GM23338 (cell line): Measurements from ENCODE around the gene STAMBPL1. TPM values are rescaled to one million over a fixed set of nuclear protein-coding genes. Genes with fewer than 3 reads are reported as not detected.

Experiments
- ATAC-seq: fragments of 200-7000 bp; cut with Tn5 transposase; 3 replicates; pipeline ENCODE4 v1.9.1; 2020
- DNase-seq: peaks from one replicate; pipeline ENCODE4 v3.0.0-alpha.2; 2015; ENCODE audit warnings: low spot score
- H2AFZ ChIP-seq: fragments of 200-600 bp; sonication (generic); 2 replicates; pipeline ENCODE4 v1.8.0; 2016; ENCODE audit warnings: antibody characterized with exemption, mild to moderate bottlenecking, moderate library complexity
- H3F3A ChIP-seq: fragments of 200-600 bp; sonication (generic); replicated peaks from 2 replicates; pipeline ENCODE4 v1.8.0; 2017; ENCODE audit warnings: antibody characterized with exemption, mixed run types, low read depth
- H3K27ac ChIP-seq: fragments of 200-600 bp; sonication (generic); 2 replicates; pipeline ENCODE4 v1.6.1; 2016; ENCODE audit warnings: low read depth
- H3K27me3 ChIP-seq: fragments of 200-600 bp; sonication (generic); 2 replicates; pipeline ENCODE4 v1.8.0; 2016; ENCODE audit warnings: mild to moderate bottlenecking, mixed run types, moderate library complexity; ENCODE audit not compliant: insufficient read depth
- H3K36me3 ChIP-seq: fragments of 200-600 bp; sonication (generic); 2 replicates; pipeline ENCODE4 v1.8.0; 2016; ENCODE audit warnings: mild to moderate bottlenecking; ENCODE audit not compliant: insufficient read depth
- H3K4me1 ChIP-seq: fragments of 200-600 bp; sonication (generic); 2 replicates; pipeline ENCODE4 v1.8.0; 2016; ENCODE audit warnings: mild to moderate bottlenecking, moderate library complexity; ENCODE audit not compliant: insufficient read depth
- H3K4me2 ChIP-seq: fragments of 200-600 bp; sonication (generic); 2 replicates; pipeline ENCODE4 v1.7.1; 2017; ENCODE audit warnings: mixed run types
- H3K4me3 ChIP-seq: fragments of 200-600 bp; sonication (generic); 2 replicates; pipeline ENCODE4 v1.6.1; 2016; ENCODE audit warnings: mixed run types
- H3K79me2 ChIP-seq: fragments of 200-600 bp; sonication (generic); replicated peaks from 2 replicates; pipeline ENCODE4 v1.8.0; 2017; ENCODE audit warnings: mild to moderate bottlenecking; ENCODE audit not compliant: insufficient read depth
- H3K9me2 ChIP-seq: fragments of 200-600 bp; sonication (generic); 2 replicates; pipeline ENCODE4 v1.8.0; 2017; ENCODE audit not compliant: insufficient read depth
- H4K20me1 ChIP-seq: fragments of 200-600 bp; sonication (generic); replicated peaks from 2 replicates; pipeline ENCODE4 v1.8.0; 2017; ENCODE audit warnings: mild to moderate bottlenecking; ENCODE audit not compliant: insufficient read depth
- H3K27ac Mint-ChIP-seq: 2 replicates; pipeline ENCODE4 v1.8.0; 2020; ENCODE audit warnings: inconsistent platforms, mild to moderate bottlenecking, moderate library complexity, mixed read lengths
- H3K27me3 Mint-ChIP-seq: 3 replicates; pipeline ENCODE4 v1.8.0; 2022; ENCODE audit warnings: low read depth, mild to moderate bottlenecking, moderate library complexity, mixed read lengths, inconsistent platforms; ENCODE audit not compliant: insufficient read depth, poor library complexity
- H3K36me3 Mint-ChIP-seq: 3 replicates; pipeline ENCODE4 v1.8.0; 2021; ENCODE audit warnings: low read depth, mild to moderate bottlenecking, inconsistent platforms, moderate library complexity, mixed read lengths
- H3K4me1 Mint-ChIP-seq: 3 replicates; pipeline ENCODE4 v1.8.0; 2020; ENCODE audit warnings: mild to moderate bottlenecking, inconsistent platforms, mixed read lengths
- H3K4me3 Mint-ChIP-seq: 3 replicates; pipeline ENCODE4 v1.8.0; 2021; ENCODE audit warnings: moderate library complexity, mild to moderate bottlenecking, inconsistent platforms, mixed read lengths
- H3K9me3 Mint-ChIP-seq: 3 replicates; pipeline ENCODE4 v1.8.0; 2020; ENCODE audit warnings: moderate library complexity, mild to moderate bottlenecking, inconsistent platforms, mixed read lengths
- CREB1 ChIP-seq: fragments of 250-450 bp; sonication (Bioruptor Pico); IDR thresholded peaks from 2 replicates; pipeline ENCODE4 v1.5.0; 2020; ENCODE audit warnings: low read depth, mild to moderate bottlenecking, moderate library complexity
- CTCF ChIP-seq, 2 experiments: fragments of 200-600 bp in 1 of 2; sonication (generic) in 1 of 2; conservative IDR thresholded peaks; 2 replicates each; pipeline versions ENCODE4 v1.5.1 to v1.6.1; 2016 to 2017; ENCODE audit warnings: antibody characterized with exemption in 2 of 2, low read depth in 2 of 2, mild to moderate bottlenecking in 2 of 2, moderate library complexity in 1 of 2
- ETS1 ChIP-seq: IDR thresholded peaks from 2 replicates; pipeline ENCODE4 v1.6.1; 2016; ENCODE audit warnings: antibody characterized with exemption
- EZH2 ChIP-seq: fragments of 200-600 bp; sonication (generic); IDR thresholded peaks from one replicate; pipeline ENCODE4 v1.8.0; 2017; ENCODE audit warnings: antibody characterized with exemption, mild to moderate bottlenecking, low read depth; ENCODE audit not compliant: unreplicated experiment
- EZH2phosphoT487 ChIP-seq: fragments of 200-600 bp; sonication (generic); IDR thresholded peaks from one replicate; pipeline ENCODE4 v1.8.1; 2018; ENCODE audit warnings: antibody characterized with exemption; ENCODE audit not compliant: unreplicated experiment
- JUNB ChIP-seq: IDR thresholded peaks from one replicate; pipeline ENCODE4 v1.6.1; 2016; ENCODE audit warnings: antibody characterized with exemption; ENCODE audit not compliant: unreplicated experiment
- POLR2AphosphoS5 ChIP-seq: IDR thresholded peaks from 2 replicates; pipeline ENCODE4 v1.6.1; 2016; ENCODE audit warnings: antibody characterized with exemption, low read depth
- STAT1 ChIP-seq: IDR thresholded peaks from one replicate; pipeline ENCODE4 v1.6.1; 2016; ENCODE audit warnings: antibody characterized with exemption; ENCODE audit not compliant: unreplicated experiment
- ZNF114 ChIP-seq: fragments of 250-450 bp; sonication (Bioruptor Pico); IDR thresholded peaks from 2 replicates; pipeline ENCODE4 v1.5.0; 2020; ENCODE audit warnings: mild to moderate bottlenecking, moderate library complexity
- ZNF331 ChIP-seq: fragments of 250-450 bp; sonication (Bioruptor Pico); IDR thresholded peaks from 2 replicates; pipeline ENCODE4 v1.5.0; 2020; ENCODE audit warnings: low read depth, mild to moderate bottlenecking, moderate library complexity
- ZNF462 ChIP-seq: fragments of 250-450 bp; sonication (Bioruptor Pico); IDR thresholded peaks from 2 replicates; pipeline ENCODE4 v1.5.0; 2020; ENCODE audit warnings: mild to moderate bottlenecking, moderate library complexity
- polyA plus RNA-seq: library from polyadenylated mRNA; unstranded; fragments of >200 nt; fragmentation: Nextera tagmentation; extraction: Ambion mirVana; gene quantifications from 2 replicates; pipeline ENCODE4 v1.2.1, GENCODE V29; 2016
- total RNA-seq: library from RNA; depleted of rRNA; stranded (reverse); fragments of >200 nt; shearing (Covaris generic); gene quantifications from 2 replicates; pipeline ENCODE4 v1.2.3, GENCODE V29; 2014

Gene STAMBPL1
- total and polyA plus RNA-seq, 2 experiments from 2014 or later: 2.5 to 11.5 TPM

GRCh38 chr10:88958721-88959120 is 78.7 kb downstream of the STAMBPL1 start:
- no peak for TF ChIP-seq JUNB
- no peak for TF ChIP-seq EZH2
- no peak for TF ChIP-seq ZNF331
- no peak for TF ChIP-seq CREB1 (CRISPR knock-in tag)
- Histone ChIP-seq H3K79me2 (no peaks in the 10 kb centered on the region), H3K9me2 (no peaks in the 10 kb centered on the region), H3K4me1 (no peaks in the 10 kb centered on the region), H4K20me1 (no peaks in the 10 kb centered on the region), H3K27me3 (no peaks in the 10 kb centered on the region), H3F3A (no peaks in the 10 kb centered on the region), H3K36me3 (no peaks in the 10 kb centered on the region), H3K4me3 (no peak overlapping the region), H3K27ac (no peak overlapping the region), H3K4me2 (no peak overlapping the region), H2AFZ (no peak overlapping the region)
- ATAC-seq: no peak
- H3K27ac Mint-ChIP-seq: no peak overlapping the region
- H3K9me3 Mint-ChIP-seq: no peaks in the 10 kb centered on the region
- H3K4me3 Mint-ChIP-seq: no peak overlapping the region
- H3K4me1 Mint-ChIP-seq: no peaks in the 10 kb centered on the region
- H3K27me3 Mint-ChIP-seq: no peaks in the 10 kb centered on the region
- H3K36me3 Mint-ChIP-seq: no peaks in the 10 kb centered on the region
- DNase-seq: no peak

GRCh38 chr10:88960802-88961201 is 80.8 kb downstream of the STAMBPL1 start:
- ATAC-seq: no peak
- H3K27me3 ChIP-seq: no peaks in the 10 kb centered on the region
- H3K9me3 Mint-ChIP-seq: no peaks in the 10 kb centered on the region
- TF ChIP-seq EZH2: no peak
- no peak for TF ChIP-seq CTCF (conservative IDR thresholded peaks at IDR 0.05; ENCODE audit: low read depth in 2 of 2)
- TF ChIP-seq ZNF462 (CRISPR knock-in tag): no peak
- TF ChIP-seq CREB1 (CRISPR knock-in tag): no peak
- TF ChIP-seq STAT1: no peak
- TF ChIP-seq ETS1: no peak
- no peak for TF ChIP-seq JUNB
- no peak for TF ChIP-seq EZH2phosphoT487
- no peak for TF ChIP-seq POLR2AphosphoS5
- TF ChIP-seq ZNF114 (CRISPR knock-in tag): no peak

More at GRCh38 chr10:88960802-88961201, 80.8 kb downstream of the STAMBPL1 start:
- no peaks in the 10 kb centered on the region for H3K36me3 Mint-ChIP-seq
- H3K79me2 ChIP-seq: no peaks in the 10 kb centered on the region
- H3K4me1 ChIP-seq: no peaks in the 10 kb centered on the region
- no peak overlapping the region for H3K4me3 Mint-ChIP-seq
- H3K27ac Mint-ChIP-seq: no peak overlapping the region
- no peaks in the 10 kb centered on the region for H3K27me3 Mint-ChIP-seq
- H4K20me1 ChIP-seq: no peaks in the 10 kb centered on the region
- peaks cover 4% of the 10 kb centered on the region; the same call in 2 of the 3 replicates for H3K4me1 Mint-ChIP-seq
- H3K9me2 ChIP-seq: no peaks in the 10 kb centered on the region
- no peaks in the 10 kb centered on the region for H3K36me3 ChIP-seq
- H3K4me3 ChIP-seq: no peak overlapping the region
- no peaks in the 10 kb centered on the region for H3F3A ChIP-seq
- no peak overlapping the region for H3K4me2 ChIP-seq
- no peak overlapping the region for H2AFZ ChIP-seq
- no peak for DNase-seq
- no peak overlapping the region for H3K27ac ChIP-seq
